Measurements from ENCODE around the gene PHYH.
A peak's percentile ranks its signal among the peaks of the same experiment; 100 is the strongest.

PHYH gene

GRCh38 chr10:13299437-13300287, at the start of gene PHYH:
Gene PHYH (minus strand): TSS chr10:13300064. CDS start chr10:13300042, 22 bp downstream.
- H3K4me3 ChIP-seq (replicated peaks; ENCODE audit: low read depth, low read length): peak within 1 kb of the TSS; percentile 66
- no peak for TF ChIP-seq CTCF (IDR thresholded peaks at IDR 0.05; ENCODE audit: low read length, missing control alignments)
- DNase-seq (ENCODE audit: low read depth): peak; percentile 84

GRCh38 chr10:13348216-13349017, 48.6 kb upstream of the PHYH start, which contains the start of gene SEPHS1:
Gene SEPHS1 (minus strand): TSS chr10:13348293. CDS start chr10:13344950, 3,343 bp downstream.
- peak within 1 kb of the TSS; percentile 82 for H3K4me3 ChIP-seq (replicated peaks; ENCODE audit: low read depth, low read length)
- TF ChIP-seq CTCF (IDR thresholded peaks at IDR 0.05; ENCODE audit: low read length, missing control alignments): no peak
- DNase-seq (ENCODE audit: low read depth): peak; percentile 74

- peak overlapping the region; percentile 82 for H3K4me3 ChIP-seq (replicated peaks; ENCODE audit: low read depth, low read length)
- TF ChIP-seq CTCF (IDR thresholded peaks at IDR 0.05; ENCODE audit: low read length, missing control alignments): no peak
- DNase-seq (ENCODE audit: low read depth): peak; percentile 75
Observed at GRCh38 chr10:13347500-13348156, 47.8 kb upstream of the PHYH start.

- DNase-seq (ENCODE audit: low read depth): peak; percentile 21
- no peak for TF ChIP-seq CTCF (IDR thresholded peaks at IDR 0.05; ENCODE audit: low read length, missing control alignments)
- peak overlapping the region; percentile 82 for H3K4me3 ChIP-seq (replicated peaks; ENCODE audit: low read depth, low read length)
Observed at GRCh38 chr10:13347043-13347499, 47.2 kb upstream of the PHYH start.

GRCh38 chr10:13346283-13347042, 46.6 kb upstream of the PHYH start:
- DNase-seq (ENCODE audit: low read depth): peak; percentile 61
- peak overlapping the region; percentile 82 for H3K4me3 ChIP-seq (replicated peaks; ENCODE audit: low read depth, low read length)
- TF ChIP-seq CTCF (IDR thresholded peaks at IDR 0.05; ENCODE audit: low read length, missing control alignments): no peak
